Tibial artery (tissue), 4 donors: ENCODE measurements around the gene BRF1.

Source experiments
- DNase-seq, 2 donors: peaks; one replicate each; pipeline ENCODE4 v3.0.0-alpha.2; 2019
- H3K27ac ChIP-seq, 2 donors: fragments of 200-600 bp; sonication (generic) in 1 of 2; 1 replicate in 1 of 2; 2 replicates in 1 of 2; pipeline ENCODE4 v1.5.1; 2018 to 2019; ENCODE audit warnings: mild to moderate bottlenecking in 1 of 2
- H3K27me3 ChIP-seq, 2 donors: fragments of 200-600 bp; sonication (generic) in 1 of 2; one replicate each; pipeline versions ENCODE4 v1.5.1 to v1.6.0; 2016 to 2019
- H3K36me3 ChIP-seq, 3 donors: fragments of 200-600 bp; sonication (generic) in 2 of 3; one replicate each; pipeline ENCODE4 v1.5.1; 2016 to 2019; ENCODE audit warnings: mild to moderate bottlenecking in 2 of 3
- H3K4me1 ChIP-seq, 4 donors: fragments of 200-600 bp; sonication (generic) in 2 of 4; 1 replicate in 3 of 4; 2 replicates in 1 of 4; pipeline ENCODE4 v1.5.1; 2016 to 2019
- H3K4me3 ChIP-seq, 2 donors: fragments of 200-600 bp; sonication (generic) in 1 of 2; 1 replicate in 1 of 2; 2 replicates in 1 of 2; pipeline ENCODE4 v1.5.1; 2018 to 2019; ENCODE audit warnings: mild to moderate bottlenecking in 2 of 2
- H3K9me3 ChIP-seq, 3 donors: fragments of 200-600 bp; sonication (generic) in 1 of 3; one replicate each; pipeline ENCODE4 v1.5.1; 2016 to 2019
- intact Hi-C: fragments of 100-400 bp; cut with DNase I; formaldehyde crosslinking; loops from one replicate; pipeline ENCODE4 v1.15.0; 2023; ENCODE audit warnings: low total_unique reads
- TF ChIP-seq, protein P1 (sequence below), 2 experiments: fragments of 200-600 bp in 1 of 2; fragments of 450-650 bp in 1 of 2; IDR thresholded peaks; one replicate each; pipeline ENCODE4 v1.5.1; 2017 to 2019; ENCODE audit warnings: antibody characterized with exemption in 2 of 2, mild to moderate bottlenecking in 1 of 2, moderate library complexity in 1 of 2

The BRF1 gene

DNA sequence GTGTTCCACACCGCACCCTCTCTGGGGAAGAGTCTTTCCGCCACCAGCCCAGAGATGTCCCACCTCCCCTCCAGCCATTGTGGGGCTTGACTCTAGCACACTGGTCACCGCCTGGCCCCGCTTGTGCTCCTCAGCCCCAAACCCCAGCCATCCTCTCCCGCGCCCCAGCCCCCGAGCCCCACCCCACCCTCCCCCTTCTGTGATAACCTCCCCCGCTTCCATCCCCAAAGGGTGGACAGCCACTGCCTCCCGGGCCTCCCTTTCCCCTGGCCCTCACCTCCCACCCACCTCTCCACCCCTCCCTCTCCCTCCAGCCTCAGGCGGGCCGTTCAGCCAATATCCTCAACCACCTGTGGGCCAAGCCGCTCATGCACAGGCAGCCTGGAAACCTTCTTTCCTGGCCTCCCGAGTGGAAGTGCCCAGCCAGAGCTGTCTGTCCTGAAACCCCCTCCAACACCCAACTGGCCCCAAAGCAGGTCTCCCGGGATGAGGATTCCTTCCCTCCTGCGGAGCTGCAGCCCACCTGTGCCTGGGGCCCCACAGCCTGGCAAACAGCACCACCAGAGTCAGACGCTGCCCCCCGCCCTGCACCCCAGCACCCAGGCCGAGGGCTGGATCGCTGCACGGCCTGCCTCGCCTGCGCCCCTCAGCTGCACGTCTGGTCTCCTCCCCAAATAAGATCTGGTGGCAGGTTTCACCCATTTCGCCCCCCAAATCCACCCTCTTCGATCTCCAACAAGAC lies 92.6 kb downstream of the BRF1 start:
- H3K27me3 ChIP-seq, result peaks cover 0 to 7% of the 10 kb centered on the region in 2 donors
- no peaks in the 10 kb centered on the region for H3K9me3 ChIP-seq
- DNase-seq, result no peak
- no peak overlapping the region for H3K27ac ChIP-seq
- intact Hi-C loops, result loop anchor here (2.0 kb wide), 1 partner anchor 323 kb away; no protein-coding TSS in a partner anchor
- peaks cover 7 to 48% (median 28%) of the 10 kb centered on the region in 3 donors for H3K36me3 ChIP-seq
- H3K4me1 ChIP-seq, result peaks cover 0 to 38% (median 20%) of the 10 kb centered on the region in 4 donors
- H3K4me3 ChIP-seq, result no peak overlapping the region
- TF ChIP-seq, protein P1, sequence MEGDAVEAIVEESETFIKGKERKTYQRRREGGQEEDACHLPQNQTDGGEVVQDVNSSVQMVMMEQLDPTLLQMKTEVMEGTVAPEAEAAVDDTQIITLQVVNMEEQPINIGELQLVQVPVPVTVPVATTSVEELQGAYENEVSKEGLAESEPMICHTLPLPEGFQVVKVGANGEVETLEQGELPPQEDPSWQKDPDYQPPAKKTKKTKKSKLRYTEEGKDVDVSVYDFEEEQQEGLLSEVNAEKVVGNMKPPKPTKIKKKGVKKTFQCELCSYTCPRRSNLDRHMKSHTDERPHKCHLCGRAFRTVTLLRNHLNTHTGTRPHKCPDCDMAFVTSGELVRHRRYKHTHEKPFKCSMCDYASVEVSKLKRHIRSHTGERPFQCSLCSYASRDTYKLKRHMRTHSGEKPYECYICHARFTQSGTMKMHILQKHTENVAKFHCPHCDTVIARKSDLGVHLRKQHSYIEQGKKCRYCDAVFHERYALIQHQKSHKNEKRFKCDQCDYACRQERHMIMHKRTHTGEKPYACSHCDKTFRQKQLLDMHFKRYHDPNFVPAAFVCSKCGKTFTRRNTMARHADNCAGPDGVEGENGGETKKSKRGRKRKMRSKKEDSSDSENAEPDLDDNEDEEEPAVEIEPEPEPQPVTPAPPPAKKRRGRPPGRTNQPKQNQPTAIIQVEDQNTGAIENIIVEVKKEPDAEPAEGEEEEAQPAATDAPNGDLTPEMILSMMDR (IDR thresholded peaks at IDR 0.05), result no peak

DNA sequence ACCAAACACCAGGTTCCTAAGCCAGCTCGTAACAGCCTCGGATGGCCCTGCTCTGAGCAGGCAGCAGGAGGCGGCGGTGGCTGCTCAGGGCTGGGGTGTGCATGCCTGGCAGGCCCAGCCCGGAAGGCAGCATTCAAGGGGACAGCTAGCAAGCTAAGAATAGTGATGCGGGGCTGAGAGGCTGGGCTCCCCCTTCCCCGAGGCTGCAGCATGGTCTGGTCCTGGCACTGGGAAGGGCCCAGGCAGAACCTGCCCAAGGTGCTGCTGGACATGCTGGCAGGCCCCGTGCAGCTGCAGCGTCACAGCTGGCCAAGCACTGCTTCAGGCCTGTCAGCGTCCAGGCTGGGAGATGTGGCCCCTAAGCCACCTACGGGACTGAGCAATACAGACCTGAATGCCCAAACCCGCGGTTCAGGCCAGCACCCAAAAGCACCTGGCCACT lies 93.3 kb downstream of the BRF1 start:
- Histone ChIP-seq H3K27me3 (peaks cover 0 to 9% of the 10 kb centered on the region in 2 donors), H3K4me3 (no peak overlapping the region), H3K9me3 (no peaks in the 10 kb centered on the region), H3K4me1 (peaks cover 0 to 41% (median 24%) of the 10 kb centered on the region in 4 donors), H3K27ac (no peak overlapping the region), H3K36me3 (peaks cover 7 to 41% (median 21%) of the 10 kb centered on the region in 3 donors)
- intact Hi-C loops, result loop anchor here (2.0 kb wide), 1 partner anchor 323 kb away; no protein-coding TSS in a partner anchor
- DNase-seq, result no peak
- TF ChIP-seq, protein P1 (IDR thresholded peaks at IDR 0.05), result no peak

DNA sequence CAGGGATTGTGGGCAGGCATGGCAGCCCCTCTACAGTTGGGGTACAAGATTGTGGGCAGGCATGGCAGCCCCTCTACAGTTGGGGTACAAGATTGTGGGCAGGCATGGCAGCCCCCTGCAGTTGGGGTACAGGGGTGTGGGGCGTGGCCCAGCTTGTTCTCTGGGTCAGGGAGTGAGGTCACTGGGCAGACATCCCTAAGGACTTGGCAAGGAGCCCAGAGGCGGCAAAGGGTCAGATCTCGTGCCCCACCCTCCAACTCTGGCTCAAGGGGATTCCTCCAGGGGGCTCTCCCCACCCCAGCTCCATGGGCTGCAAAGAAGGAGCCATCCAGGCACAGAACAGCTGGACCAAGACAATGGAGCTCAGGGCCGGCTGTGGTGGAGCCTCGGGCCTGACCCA lies 93.9 kb downstream of the BRF1 start:
- no peak for DNase-seq
- H3K9me3 ChIP-seq, result no peaks in the 10 kb centered on the region
- H3K27me3 ChIP-seq, result peaks cover 0 to 14% of the 10 kb centered on the region in 2 donors
- TF ChIP-seq, protein P1 (IDR thresholded peaks at IDR 0.05), result no peak
- H3K27ac ChIP-seq, result no peak overlapping the region
- H3K4me3 ChIP-seq, result no peak overlapping the region
- H3K4me1 ChIP-seq, result peaks cover 0 to 43% (median 29%) of the 10 kb centered on the region in 4 donors
- peaks cover 7 to 35% (median 18%) of the 10 kb centered on the region in 3 donors for H3K36me3 ChIP-seq
- intact Hi-C loops, result loop anchor here (2.0 kb wide), 1 partner anchor 324 kb away; no protein-coding TSS in a partner anchor

DNA sequence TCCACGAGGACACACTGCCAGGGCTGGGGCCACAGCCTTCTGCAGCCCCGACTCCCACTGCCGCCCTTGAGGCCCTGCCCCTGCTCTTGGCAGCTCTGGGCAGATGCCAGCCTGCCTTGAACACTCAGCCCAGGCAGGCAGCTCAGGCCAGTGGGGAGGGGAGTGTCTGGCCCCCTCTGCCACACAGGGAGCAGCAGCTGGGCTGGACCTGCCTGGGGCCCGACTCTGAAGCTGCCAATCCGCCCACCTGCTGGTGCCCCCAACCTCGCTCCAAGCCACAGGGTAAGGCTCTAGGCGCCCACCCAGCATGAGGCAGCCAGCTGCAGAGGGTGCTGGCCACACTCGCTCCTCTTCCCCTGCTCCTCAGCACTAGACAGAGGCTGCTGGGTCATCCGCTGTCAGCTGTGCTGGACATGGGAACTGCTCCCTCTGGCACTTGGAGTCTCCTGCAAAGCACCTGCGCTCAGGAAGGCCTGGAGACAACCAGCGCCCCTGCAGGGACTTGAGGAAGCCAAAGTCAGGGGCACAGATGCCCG lies 95.1 kb downstream of the BRF1 start:
- intact Hi-C loops, result loop anchor here (2.0 kb wide), 1 partner anchor 325 kb away; no protein-coding TSS in a partner anchor
- TF ChIP-seq, protein P1 (IDR thresholded peaks at IDR 0.05), result no peak
- Histone ChIP-seq H3K27ac (no peak overlapping the region), H3K36me3 (peaks cover 7 to 24% (median 15%) of the 10 kb centered on the region in 3 donors), H3K27me3 (peaks cover 0 to 25% of the 10 kb centered on the region in 2 donors), H3K9me3 (no peaks in the 10 kb centered on the region), H3K4me1 (peaks cover 0 to 50% (median 30%) of the 10 kb centered on the region in 4 donors), H3K4me3 (no peak overlapping the region)
- no peak for DNase-seq

DNA sequence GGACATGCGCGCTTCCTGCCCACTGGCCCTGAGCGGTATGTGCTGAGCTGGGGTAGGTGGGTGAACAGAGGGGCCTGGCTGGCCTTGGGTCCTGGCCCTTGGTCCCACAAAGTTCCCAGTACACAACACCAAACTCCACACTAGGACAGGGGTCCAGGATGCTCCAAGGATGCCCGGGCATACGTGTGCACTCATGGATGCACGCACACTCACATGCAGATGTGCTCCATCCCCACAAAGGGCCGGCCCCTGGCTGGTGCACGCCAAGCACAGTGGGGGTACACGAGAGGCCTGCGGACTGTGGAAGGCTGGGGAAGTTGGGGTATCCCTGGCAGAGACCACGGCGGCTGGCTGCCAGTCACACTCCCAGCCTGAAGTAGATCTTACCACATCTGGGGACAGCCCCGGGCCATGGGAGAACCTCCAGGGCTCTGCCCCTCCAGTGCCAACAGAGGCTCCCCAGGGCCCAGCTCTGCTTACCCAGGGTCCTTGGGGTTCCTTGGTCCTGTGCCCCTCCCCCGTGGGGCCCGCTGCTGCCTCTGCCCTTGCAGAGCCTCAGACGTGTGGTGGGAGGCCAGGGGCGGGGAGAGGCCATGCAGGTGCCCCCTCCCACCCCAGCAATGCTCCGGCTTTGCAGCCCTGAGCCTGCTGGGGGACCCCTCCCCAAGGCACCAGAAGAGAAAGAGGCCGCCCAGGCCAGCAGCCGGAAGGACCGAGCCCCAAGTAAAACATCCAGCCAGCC lies 95.7 kb downstream of the BRF1 start:
- TF ChIP-seq, protein P1 (IDR thresholded peaks at IDR 0.05), result no peak

More for the DNA sequence above, 95.7 kb downstream of the BRF1 start:
- intact Hi-C loops, result no loop called here
- H3K9me3 ChIP-seq, result no peaks in the 10 kb centered on the region
- peaks cover 4 to 17% (median 9%) of the 10 kb centered on the region in 3 donors for H3K36me3 ChIP-seq
- H3K4me3 ChIP-seq, result no peak overlapping the region
- peaks cover 0 to 50% (median 30%) of the 10 kb centered on the region in 4 donors for H3K4me1 ChIP-seq
- H3K27ac ChIP-seq, result no peak overlapping the region
- peaks cover 0 to 31% of the 10 kb centered on the region in 2 donors for H3K27me3 ChIP-seq
- no peak for DNase-seq
